Measurements from ENCODE around the gene PPP1R16B.

PPP1R16B gene

DNA sequence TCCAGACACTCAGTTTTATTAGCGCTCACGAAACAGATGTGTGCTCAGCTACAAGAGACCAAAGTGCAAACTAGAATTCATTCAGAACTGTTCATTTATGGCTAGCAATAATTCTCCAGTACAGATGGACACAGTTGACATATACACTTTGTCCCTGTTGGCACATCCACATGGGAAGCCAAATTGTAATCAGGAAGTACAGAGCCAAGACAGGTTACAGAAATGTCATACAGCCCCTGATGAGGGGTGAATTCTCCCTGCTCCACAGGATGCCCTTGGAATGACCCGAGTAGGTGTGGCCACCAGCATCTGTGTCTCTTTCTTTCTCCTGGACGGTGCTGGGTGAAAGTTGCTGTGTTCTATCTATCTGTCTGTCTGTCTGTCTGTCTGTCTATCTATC, 164.2 kb downstream of the PPP1R16B start:
- DNase-seq (ENCODE audit: low read depth), result no peak
- TF ChIP-seq, protein P1, sequence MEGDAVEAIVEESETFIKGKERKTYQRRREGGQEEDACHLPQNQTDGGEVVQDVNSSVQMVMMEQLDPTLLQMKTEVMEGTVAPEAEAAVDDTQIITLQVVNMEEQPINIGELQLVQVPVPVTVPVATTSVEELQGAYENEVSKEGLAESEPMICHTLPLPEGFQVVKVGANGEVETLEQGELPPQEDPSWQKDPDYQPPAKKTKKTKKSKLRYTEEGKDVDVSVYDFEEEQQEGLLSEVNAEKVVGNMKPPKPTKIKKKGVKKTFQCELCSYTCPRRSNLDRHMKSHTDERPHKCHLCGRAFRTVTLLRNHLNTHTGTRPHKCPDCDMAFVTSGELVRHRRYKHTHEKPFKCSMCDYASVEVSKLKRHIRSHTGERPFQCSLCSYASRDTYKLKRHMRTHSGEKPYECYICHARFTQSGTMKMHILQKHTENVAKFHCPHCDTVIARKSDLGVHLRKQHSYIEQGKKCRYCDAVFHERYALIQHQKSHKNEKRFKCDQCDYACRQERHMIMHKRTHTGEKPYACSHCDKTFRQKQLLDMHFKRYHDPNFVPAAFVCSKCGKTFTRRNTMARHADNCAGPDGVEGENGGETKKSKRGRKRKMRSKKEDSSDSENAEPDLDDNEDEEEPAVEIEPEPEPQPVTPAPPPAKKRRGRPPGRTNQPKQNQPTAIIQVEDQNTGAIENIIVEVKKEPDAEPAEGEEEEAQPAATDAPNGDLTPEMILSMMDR (IDR thresholded peaks at IDR 0.05; ENCODE audit: low read depth, low read length, missing control alignments), result no peak
- H3K4me3 ChIP-seq (ENCODE audit: low read depth, low read length), result no peak overlapping the region

DNA sequence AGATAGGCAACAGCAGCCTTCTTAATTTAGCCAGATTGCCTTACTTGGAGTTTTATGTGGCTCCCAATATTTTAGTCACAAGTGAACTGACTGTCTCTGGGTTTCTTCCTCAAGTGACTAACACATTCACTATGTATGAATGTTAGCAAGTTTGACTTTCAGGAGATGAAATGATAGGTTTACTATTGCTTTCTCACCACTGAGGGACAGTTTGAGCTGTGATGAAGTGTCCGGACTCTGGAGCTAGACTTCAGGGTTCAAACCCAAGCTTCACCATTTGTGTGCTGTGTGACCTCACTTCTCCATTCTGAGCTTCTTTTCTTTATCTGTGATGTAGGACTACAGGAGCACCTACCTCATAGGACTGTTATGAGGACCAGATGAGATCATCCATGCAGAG, 164.8 kb downstream of the PPP1R16B start:
- DNase-seq (ENCODE audit: low read depth), result no peak
- TF ChIP-seq, protein P1 (IDR thresholded peaks at IDR 0.05; ENCODE audit: low read depth, low read length, missing control alignments), result no peak
- H3K4me3 ChIP-seq (ENCODE audit: low read depth, low read length), result no peak overlapping the region

Measured in GM12864 (cell line).